ENCODE data around the gene RPUSD3.

DNA sequence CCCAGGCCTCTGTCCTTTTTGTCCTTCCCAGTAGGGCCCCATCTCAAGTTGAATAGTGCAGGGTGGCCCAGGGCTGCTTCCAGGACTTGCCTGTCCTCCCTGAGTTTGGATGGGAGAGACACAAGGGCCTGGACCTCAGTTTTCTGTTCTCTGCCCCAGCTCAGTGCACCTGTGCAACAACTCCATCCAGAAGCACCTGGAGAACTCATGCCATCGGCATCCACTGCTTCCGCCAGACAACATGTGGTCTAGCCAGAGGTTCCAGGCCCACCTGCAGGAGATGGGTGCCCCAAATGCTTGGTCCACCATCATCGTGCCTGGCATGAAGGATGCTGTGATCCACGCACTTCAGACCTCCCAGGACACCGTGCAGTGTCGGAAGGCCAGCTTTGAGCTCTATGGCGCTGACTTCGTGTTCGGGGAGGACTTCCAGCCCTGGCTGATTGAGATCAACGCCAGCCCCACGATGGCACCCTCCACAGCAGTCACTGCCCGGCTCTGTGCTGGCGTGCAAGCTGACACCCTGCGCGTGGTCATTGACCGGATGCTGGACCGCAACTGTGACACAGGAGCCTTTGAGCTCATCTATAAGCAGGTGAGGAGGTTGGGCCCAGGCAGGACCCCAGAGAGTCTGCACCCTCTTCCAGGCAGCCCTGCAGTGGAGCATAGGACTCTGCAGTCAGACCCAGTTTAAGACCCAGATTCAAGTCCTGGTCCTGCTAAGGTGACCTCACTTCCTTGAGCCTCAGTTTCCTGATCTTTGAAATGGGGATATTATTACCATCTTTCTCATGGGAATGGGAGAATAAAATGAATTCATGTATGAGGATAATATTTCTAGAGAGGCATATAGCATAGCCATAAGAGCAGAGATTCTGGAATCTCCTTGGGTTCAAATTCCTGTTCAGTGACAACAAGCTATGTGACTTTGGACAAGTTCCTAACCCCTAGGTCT is 14.7 kb downstream of the RPUSD3 start:
- TF ChIP-seq EZH2 (IDR thresholded peaks at IDR 0.05; ENCODE audit: borderline replicate concordance, low read length) = no peak
- no peak for TF ChIP-seq CTCF (IDR thresholded peaks at IDR 0.05; ENCODE audit: low read length)
